Measurements from ENCODE around the gene HOXC13.

The HOXC13 gene

DNA sequence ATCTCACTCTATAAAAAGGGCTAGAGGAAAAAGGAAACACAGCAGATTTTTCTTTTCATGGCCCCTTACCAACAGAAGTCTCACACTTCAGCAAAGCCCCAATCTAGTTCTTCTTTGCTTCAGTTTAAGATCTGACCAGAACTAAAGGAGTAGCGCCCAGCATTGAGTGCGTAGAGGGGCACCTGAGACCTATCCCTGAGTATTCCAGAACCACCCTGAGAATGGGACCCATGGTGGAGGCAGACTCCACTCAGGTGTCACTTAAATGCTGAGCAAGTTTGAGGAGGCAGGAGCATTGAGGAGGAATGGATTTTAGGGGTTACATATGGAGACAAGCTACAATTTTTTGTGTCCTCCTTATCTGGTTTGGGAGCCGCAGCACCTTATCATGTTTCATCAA lies 32.5 kb downstream of the HOXC13 start:
- DNase-seq, result no peak

- no peak for DNase-seq
These were observed 33.1 kb downstream of the HOXC13 start for GRCh38 chr12:53971686-53972085.

- no peak for DNase-seq
These were observed 33.6 kb downstream of the HOXC13 start for GRCh38 chr12:53972152-53972702.

- DNase-seq, result no peak
These were observed 34.1 kb downstream of the HOXC13 start, which contains the start of gene HOXC11 for GRCh38 chr12:53972722-53973235. HOXC11 (plus strand) TSS chr12:53973126; CDS start chr12:53973242, 116 bp downstream.

DNA sequence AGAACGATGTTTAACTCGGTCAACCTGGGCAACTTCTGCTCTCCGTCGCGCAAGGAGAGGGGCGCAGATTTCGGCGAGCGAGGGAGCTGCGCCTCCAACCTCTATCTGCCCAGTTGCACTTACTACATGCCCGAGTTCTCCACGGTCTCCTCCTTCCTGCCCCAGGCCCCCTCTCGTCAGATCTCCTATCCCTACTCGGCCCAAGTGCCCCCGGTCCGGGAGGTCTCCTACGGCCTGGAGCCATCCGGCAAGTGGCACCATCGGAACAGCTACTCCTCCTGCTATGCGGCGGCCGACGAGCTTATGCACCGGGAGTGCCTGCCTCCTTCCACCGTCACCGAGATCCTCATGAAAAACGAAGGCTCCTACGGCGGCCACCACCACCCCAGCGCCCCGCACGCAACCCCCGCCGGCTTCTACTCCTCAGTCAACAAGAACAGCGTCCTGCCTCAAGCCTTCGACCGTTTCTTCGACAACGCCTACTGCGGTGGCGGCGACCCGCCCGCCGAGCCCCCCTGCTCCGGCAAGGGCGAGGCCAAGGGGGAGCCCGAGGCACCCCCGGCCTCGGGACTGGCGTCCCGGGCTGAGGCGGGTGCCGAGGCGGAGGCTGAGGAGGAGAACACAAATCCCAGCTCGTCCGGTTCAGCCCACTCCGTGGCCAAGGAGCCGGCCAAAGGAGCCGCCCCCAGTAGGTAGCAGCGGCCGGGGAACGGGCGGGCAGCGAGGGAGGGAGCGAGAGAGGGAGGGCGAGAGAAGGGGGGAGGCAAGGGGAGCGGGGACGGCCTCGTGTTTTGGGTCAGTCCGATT lies 34.8 kb downstream of the HOXC13 start:
- no peak for DNase-seq

DNA sequence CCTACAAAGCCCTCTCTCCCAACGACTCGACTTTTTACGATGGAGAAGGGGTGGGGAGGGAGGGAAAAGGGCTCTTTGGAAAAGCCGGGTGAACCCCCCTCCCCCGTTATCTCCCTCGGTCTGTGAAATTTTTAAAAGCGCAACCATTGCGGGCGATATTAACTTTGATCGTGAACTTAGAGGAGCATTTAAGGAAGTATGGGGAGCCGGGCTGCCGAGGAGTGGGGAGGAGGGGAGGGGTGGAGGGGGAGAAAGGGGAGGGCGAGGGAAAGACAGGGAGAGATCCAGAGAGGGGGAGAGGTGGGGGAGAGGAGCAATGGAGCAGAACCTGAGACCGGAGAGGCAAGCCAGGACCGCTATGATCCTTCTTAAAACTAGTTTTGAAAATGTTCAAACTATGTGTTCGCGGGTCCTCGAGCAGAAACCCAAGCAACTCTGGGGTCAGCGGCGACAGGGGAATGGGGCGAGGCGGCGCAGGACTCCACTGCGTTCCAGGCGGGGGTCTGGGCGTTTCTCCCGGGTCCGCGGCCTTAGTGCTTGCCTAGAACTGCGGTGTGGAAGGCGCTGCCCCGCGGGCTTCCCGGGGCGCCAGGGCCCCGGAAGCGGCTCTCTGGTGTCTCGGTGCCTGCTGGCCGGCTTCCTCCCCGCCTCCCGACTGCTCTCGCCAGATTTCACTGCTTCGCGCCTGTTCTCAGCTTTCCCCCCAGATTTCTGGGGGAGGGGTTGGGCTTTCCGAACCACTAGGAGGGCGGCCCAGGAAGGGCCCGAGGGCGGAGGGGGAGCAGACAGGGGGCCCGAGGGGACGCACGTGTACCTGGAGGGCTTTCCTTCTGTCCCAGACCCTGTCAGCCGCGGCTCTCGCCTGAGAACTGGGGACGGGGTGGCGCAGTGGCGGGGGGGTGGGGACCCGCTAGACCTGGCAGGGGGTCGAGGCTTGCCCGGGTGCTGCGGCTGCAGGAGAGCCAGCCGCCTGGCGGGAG lies 35.7 kb downstream of the HOXC13 start, which contains the start of gene HOTAIR:
Gene HOTAIR (minus strand): TSS at position 871 of the 980 bp plus-strand sequence.
- no peak for DNase-seq

GRCh38 chr12:53975064-53975471 lies 36.4 kb downstream of the HOXC13 start:
- no peak for DNase-seq

- DNase-seq, result no peak
These were observed 37.0 kb downstream of the HOXC13 start for GRCh38 chr12:53975479-53976152.

DNA sequence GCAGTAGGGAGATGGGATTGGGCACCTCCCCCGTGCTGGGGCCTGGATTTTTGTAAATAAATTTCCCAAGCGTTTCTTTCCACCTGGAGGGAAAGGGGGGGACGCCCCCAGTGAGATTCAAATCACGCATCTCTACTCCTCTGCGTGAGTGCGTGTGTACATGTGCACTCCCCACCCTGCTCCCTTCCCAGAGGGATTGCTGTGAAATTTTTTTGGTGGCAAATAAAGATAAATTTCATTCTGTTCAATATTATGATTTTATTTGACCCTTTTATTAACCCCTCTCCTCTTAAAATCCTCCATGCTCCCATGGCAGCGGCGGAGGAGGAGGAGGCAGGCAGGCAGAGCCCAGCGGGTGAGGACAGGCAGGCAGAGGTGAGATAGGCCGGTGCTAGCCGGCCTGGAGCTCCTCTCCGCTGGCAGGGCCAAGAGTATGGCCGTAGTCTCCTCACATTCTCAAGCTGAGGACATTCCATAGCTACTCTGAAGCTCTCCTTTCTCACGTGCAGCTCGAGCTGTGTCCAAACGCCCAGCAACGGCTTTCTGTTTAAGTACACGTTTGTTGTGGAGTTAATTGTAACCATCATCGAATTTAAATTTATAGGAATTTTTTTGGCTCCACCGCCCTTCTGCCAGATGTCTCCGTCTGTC lies 37.7 kb downstream of the HOXC13 start:
- DNase-seq, result no peak

DNA sequence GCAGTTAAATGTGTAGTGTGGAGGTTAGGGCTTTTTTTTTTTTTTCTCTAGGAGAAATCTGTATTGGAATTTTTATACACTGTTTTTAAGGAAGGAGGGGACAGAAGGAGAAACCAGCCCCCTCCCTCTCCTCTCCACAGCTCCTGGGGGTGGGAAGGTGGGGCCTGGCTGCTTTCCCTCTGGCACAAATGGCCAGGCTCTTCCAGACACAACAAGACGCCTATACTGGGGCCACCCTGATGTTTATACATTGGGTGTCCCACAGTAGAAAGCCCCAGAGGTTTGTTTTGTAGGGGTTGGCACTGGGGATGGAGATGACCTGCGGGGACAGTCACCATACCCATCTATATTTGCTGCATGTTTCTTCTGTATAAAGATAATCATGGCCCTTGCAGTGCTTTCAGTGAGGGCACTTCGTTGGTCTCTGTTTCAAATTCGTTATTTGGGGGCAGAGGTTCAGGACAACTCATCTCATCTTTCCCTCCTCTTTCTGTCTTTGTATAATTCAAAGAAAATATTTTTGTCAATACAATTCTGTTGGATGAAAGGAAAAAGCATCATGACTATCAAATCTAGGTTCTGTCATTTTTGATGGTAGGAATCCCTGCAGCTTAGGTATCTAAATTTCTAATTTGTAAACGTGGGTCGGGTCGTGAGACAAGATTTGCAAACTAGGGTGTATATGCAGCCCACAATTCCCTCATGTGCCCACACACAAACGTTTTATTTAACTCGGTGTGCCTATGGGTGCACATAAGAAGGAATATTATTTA lies 38.4 kb downstream of the HOXC13 start:
- no peak for DNase-seq

DNA sequence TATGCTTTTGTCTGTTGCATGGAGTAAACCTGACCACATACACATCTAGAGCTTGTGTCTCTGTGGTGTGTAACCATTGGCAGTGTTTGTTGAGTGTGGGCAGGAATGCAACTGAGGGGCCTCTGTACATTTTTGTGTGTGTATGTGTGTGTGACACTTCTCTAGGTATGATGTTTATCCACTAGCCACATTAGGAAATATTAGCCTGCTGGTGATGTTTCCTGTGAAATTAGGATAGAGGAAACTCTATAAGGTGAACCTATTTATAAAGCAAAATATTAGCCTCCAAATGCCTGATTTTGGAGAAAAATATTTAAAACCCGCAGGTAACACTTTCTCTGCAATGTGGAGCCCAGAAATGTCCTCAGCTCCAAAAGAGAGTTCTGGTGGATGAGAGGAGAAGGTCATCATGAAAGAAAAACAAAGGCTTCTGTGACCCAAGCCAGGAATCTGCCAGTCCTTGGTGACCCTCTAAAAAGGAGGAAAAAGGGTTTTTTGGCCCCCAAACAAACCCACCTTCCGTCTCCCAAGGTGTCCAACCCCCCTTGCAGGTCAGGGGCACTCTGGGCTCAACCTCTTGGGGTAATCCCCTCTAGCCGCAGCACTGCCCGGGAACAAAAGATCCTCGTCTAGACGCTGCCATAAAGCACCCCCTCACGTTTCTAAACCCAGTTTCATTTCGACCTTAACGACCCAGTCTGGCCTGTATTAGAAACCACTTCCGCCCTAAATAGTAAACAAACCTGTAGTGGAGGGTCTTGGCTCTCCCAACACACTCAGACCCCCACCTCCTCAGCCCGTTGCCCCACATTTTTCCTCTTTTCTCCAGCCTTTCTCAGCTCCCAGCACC lies 39.2 kb downstream of the HOXC13 start:
- no peak for DNase-seq

DNA sequence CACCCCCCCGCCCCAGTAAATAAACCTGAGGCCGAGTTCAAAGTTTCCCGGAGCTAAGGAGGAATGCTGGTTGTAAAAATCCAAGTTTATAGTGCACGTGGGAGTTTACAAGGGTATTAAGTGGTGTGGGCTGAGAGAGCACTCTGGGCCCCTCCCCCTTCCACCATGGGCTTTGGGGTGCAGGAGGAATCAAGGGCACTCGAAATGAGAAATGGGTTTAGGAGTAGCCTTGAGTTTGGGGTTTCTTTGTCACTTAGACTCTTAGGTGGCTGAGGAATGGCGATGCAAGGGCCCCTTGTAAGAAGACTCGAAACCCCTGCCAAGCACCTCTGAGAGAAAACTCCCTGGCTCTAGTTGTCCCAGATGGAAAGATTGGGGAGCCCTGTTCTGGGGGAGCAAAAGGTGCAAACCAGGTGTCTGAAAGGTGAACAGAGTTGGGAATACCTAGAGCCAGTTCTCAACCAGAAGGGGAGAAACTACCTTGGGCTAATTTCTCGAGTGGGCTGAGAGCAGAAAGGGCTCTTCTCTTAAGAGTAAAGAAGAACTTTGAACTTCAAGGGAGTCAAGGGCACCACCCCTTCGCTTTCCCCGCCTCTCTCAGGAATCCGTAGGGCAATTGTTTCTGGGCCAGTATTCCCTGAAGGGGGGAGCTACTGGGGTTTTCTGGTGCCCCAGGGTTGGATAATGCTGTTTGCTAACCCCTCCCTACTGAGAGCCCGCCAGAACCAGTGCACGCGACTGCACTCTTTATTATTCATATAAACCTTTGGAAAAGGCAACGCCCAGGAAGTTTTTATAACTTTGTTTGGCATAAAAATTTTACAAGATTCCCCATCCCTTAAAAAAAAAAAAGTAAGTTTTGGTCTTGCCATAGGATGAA lies 40.1 kb downstream of the HOXC13 start:
- no peak for DNase-seq

DNA sequence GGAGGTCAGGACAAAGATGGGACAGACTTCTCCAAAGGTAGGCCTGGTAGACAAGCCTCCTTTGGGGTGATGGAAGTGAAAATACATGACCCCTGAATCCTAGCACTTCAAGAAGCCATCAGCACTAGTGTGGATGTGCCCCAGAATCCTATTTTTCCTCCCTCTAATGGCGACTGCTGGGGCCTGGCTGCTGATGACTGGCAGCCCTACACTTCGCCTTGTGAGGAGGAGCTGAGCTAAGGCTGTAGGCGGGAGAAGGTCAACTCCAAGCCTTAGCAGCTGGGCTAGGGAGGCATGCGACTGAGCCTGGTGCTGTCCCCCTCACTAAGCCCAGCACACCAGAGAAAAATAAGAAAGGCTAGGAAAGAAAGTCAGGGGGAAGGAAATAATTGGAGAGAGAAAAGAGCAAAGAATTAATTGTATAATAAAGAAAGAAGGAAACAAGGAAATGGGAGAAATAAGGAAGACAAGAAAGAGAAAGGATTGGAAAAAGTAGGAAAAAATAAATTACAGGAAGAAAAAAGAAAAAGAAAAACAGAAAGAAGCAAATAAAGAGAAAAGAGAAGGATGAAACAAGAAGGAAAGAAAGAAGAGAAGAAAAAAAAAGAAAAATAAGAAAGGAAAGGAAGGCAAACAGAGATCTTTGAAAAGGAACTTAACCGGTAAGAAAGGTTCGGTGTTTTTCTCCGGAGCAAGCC lies 41.6 kb downstream of the HOXC13 start:
- DNase-seq, result no peak

- no peak for DNase-seq
These were observed 42.3 kb downstream of the HOXC13 start for GRCh38 chr12:53980802-53981496.

GRCh38 chr12:53981634-53982565 lies 43.3 kb downstream of the HOXC13 start:
- no peak for DNase-seq
